ENCODE results near the gene RBPJ.

DNA sequence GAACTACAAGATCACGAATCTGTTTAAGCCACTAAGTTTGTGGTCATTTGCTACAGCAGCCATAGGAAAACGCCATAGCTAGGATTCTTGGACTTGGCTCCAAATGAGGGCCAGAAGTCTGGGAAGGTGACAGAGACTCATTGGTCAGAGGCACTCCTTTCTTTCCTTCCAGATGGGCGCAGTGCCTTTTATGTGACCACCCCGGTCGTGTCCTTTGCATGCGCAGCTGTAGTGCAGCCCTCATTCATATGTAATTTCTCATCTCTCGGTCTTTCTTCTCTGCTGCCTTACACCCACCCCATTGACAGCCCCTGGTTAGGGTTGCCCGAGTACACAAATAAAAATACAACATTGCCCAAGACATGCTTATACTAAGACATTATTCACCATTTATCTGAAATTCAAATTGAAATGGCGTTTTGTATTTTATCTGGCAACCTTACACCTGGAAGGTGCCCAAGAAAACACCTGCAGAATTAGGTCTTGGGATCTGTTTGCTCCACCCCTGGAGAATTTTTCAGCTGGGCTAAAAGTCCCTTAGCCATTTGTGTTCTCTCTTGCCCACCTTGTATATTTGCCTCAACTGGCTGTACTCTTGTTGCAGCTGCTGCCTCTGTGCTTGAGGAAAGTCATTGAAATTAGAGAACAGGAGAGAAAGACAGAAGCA is 147.6 kb downstream of the RBPJ start:
- TF ChIP-seq FOXM1 (IDR thresholded peaks at IDR 0.05; ENCODE audit: borderline replicate concordance) (no peak), ELF4 (IDR thresholded peaks at IDR 0.05) (no peak), FOXK2 (IDR thresholded peaks at IDR 0.05) (no peak), HDGF (IDR thresholded peaks at IDR 0.05; ENCODE audit: borderline replicate concordance) (no peak), SP1 (IDR thresholded peaks at IDR 0.05) (no peak), ARNT (IDR thresholded peaks at IDR 0.05) (no peak), NFRKB (IDR thresholded peaks at IDR 0.05) (no peak), SUZ12 (IDR thresholded peaks at IDR 0.05) (no peak), ZNF384 (IDR thresholded peaks at IDR 0.05) (no peak), FOXA1 (IDR thresholded peaks at IDR 0.05) (no peak)
